CD4-positive, CD25-positive, alpha-beta regulatory T cell (primary cell): ENCODE measurements around the gene CLIP2. TPM values are rescaled to one million over a fixed set of nuclear protein-coding genes. Genes with fewer than 3 reads are reported as not detected.

Experiments
- ATAC-seq, 2 donors: fragments of 150-1000 bp; cut with Tn5 transposase; one replicate each; pipeline ENCODE4 v1.10.0; 2021; ENCODE audit warnings: low read depth in 2 of 2, moderate number of reproducible peaks in 2 of 2, moderate library complexity in 1 of 2
- DNase-seq, 3 donors: peaks; one replicate each; pipeline versions ENCODE4 v3.0.0 to v3.0.0-alpha.2; 2012 to 2022; ENCODE audit warnings: mixed read lengths in 1 of 3
- H3K27ac ChIP-seq: one replicate; pipeline ENCODE4 v1.7.0; 2013; ENCODE audit warnings: mild to moderate bottlenecking, low read length; ENCODE audit not compliant: insufficient read depth, poor library complexity, severe bottlenecking
- H3K27me3 ChIP-seq: one replicate; pipeline ENCODE4 v1.7.0; 2013; ENCODE audit warnings: low read length; ENCODE audit not compliant: control insufficient read depth, insufficient read depth
- H3K36me3 ChIP-seq: one replicate; pipeline ENCODE4 v1.7.0; 2013; ENCODE audit warnings: mild to moderate bottlenecking, low read length, moderate library complexity; ENCODE audit not compliant: control insufficient read depth, insufficient read depth
- H3K4me1 ChIP-seq: 2 replicates; pipeline ENCODE4 v1.7.0; 2013; ENCODE audit warnings: mild to moderate bottlenecking, low read length; ENCODE audit not compliant: insufficient read depth, control insufficient read depth, poor library complexity, severe bottlenecking
- H3K4me3 ChIP-seq: one replicate; pipeline ENCODE4 v1.7.0; 2013; ENCODE audit warnings: low read depth, mild to moderate bottlenecking, low read length, moderate library complexity
- H3K9me3 ChIP-seq, 2 experiments: 1 replicate in 1 of 2; 2 replicates in 1 of 2; pipeline ENCODE4 v1.7.0; 2013; ENCODE audit warnings: low read length in 2 of 2, mild to moderate bottlenecking in 1 of 2, moderate library complexity in 1 of 2; ENCODE audit not compliant: control insufficient read depth in 2 of 2
- H3K27ac Mint-ChIP-seq, 3 donors: one replicate each; pipeline ENCODE4 v1.8.0; 2020 to 2022; ENCODE audit warnings: mild to moderate bottlenecking in 3 of 3, mixed read lengths in 3 of 3, moderate library complexity in 2 of 3
- H3K27me3 Mint-ChIP-seq: one replicate; pipeline ENCODE4 v1.8.0; 2022; ENCODE audit warnings: mild to moderate bottlenecking, mixed read lengths
- H3K36me3 Mint-ChIP-seq: one replicate; pipeline ENCODE4 v1.8.0; 2020; ENCODE audit warnings: mixed read lengths
- H3K4me1 Mint-ChIP-seq, 4 donors: one replicate each; pipeline ENCODE4 v1.8.0; 2020 to 2022; ENCODE audit warnings: mixed read lengths in 4 of 4, mild to moderate bottlenecking in 1 of 4
- H3K4me3 Mint-ChIP-seq, 4 donors: one replicate each; pipeline ENCODE4 v1.8.0; 2020 to 2022; ENCODE audit warnings: mild to moderate bottlenecking in 4 of 4, mixed read lengths in 4 of 4, moderate library complexity in 3 of 4
- H3K9me3 Mint-ChIP-seq, 7 donors: one replicate each; pipeline ENCODE4 v1.8.0; 2020 to 2022; ENCODE audit warnings: mixed read lengths in 7 of 7, mild to moderate bottlenecking in 3 of 7, moderate library complexity in 2 of 7
- polyA plus RNA-seq, 4 donors: library from polyadenylated mRNA; unstranded; fragments of 300-500 nt; fragmentation: Illumina TruSeq; gene quantifications; one replicate each; pipeline ENCODE4 v1.2.3, GENCODE V29; 2021
- total RNA-seq: library from RNA; stranded (reverse); gene quantifications from one replicate; pipeline ENCODE4 v1.2.3, GENCODE V29; 2022

Gene CLIP2
- total and polyA plus RNA-seq, 5 donors from 2014 or later: 0.09 to 2.9 (median 0.29) TPM

DNA sequence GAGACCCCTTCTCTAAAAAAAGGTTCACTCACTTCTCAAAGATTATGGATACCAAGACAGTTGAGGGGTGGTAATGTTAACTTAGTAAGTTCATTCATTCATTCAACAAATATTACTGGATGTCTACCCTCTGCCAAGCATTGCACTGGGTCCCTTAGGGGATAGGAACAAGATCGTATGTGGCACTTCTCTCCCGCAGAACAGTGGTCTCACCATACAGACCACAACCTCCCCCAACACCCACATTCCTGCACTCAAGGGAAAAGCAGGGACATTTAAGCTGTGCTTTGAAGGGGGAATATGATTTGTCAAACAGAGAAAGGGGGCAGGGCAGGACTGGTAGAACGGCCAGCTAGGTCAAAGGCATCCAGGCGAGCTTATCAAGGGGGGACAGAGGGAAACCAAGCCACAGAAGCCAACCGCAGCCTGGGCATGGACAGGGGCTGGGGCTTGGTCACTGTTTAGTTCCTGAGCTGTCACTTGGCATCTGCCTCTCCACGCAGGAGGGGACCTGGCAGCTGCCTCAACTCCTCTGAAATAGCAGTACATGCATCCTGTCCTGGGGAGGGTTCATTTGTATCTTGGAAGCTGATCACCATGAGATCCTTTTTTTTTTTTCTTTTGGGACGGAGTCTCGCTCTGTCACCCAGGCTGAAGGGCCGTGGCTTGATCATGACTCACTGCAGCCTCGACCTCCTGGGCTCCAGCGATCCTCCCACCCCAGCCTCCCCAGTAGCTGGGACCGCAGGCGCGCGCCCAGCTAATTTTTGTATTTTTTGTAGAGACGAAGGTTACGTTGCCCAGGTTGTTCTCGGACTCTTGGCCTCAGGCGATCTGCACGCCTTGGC, 949 bp upstream of the CLIP2 start:
- no peak for ATAC-seq
- DNase-seq: no peak
- H3K36me3 ChIP-seq: no peaks in the 10 kb centered on the region
- no peaks in the 10 kb centered on the region for H3K27me3 ChIP-seq
- H3K4me1 ChIP-seq: peaks cover 19% of the 10 kb centered on the region
- H3K9me3 ChIP-seq: no peaks in the 10 kb centered on the region
- peaks cover 0 to 3% (median 0%) of the 10 kb centered on the region in 7 donors for H3K9me3 Mint-ChIP-seq
- peaks cover 0 to 29% (median 9%) of the 10 kb centered on the region in 4 donors for H3K4me1 Mint-ChIP-seq
- peak overlapping the region; percentile 43 to 79 (median 76) for H3K27ac Mint-ChIP-seq
- H3K4me3 ChIP-seq: peak overlapping the region; percentile 64
- H3K27me3 Mint-ChIP-seq: peaks cover 41% of the 10 kb centered on the region
- no peak overlapping the region for H3K27ac ChIP-seq
- no peaks in the 10 kb centered on the region for H3K36me3 Mint-ChIP-seq
- H3K4me3 Mint-ChIP-seq: peak overlapping the region; percentile 86 to 97 (median 92)

DNA sequence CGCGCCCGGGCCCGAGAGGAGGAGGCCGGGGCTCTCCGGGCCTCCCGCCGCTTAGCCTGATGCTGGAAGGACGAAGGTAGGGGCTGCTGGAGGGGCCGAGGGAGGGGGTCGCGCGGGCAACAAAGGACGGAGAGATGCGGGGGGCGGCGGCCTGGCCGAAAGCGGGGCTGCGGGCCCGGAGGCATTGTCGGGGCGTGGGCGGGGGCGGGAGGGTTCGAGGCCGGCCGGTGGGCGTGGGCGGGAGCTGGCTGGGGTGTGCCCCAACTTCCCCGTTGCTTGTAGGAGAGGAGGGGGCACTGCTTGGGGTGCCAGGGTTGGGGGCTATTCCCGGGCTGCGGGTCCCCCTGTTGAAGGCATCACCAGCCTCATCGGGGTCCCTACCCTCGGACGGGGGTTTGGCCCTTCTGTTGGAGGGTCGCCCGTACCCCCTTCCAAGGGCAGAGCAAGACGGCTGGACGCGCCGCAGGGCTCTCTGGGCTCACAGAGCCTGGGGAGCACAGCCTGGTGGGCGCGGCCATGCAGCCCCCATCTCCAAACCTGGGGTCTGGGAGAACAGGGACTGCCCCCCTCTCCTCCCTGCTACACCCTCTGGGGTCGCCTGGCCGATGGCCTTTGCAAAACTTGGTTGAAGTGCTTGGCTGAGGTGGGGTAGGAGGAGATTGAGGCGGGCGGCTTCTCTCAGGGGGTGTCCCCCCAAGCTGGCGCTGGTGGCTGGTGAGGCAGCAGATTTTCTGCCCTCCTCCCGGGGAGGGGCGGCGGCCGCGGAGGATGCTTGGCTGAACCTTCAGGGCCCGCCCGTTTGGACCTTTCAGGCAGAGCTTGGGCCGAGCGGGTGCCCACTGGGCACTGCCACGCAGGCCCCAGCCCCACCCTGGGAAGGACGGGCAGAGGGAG, 699 bp downstream of the CLIP2 start:
- Histone ChIP-seq H3K27ac (no peak overlapping the region), H3K27me3 (no peaks in the 10 kb centered on the region), H3K4me3 (no peak overlapping the region), H3K4me1 (peaks cover 19% of the 10 kb centered on the region), H3K36me3 (no peaks in the 10 kb centered on the region), H3K9me3 (no peaks in the 10 kb centered on the region)
- Mint-ChIP-seq H3K27me3 (peaks cover 30% of the 10 kb centered on the region), H3K4me3 (peak overlapping the region; percentile 44 to 76 (median 57)), H3K27ac (no peak overlapping the region), H3K4me1 (peaks cover 0 to 32% (median 9%) of the 10 kb centered on the region in 4 donors), H3K36me3 (no peaks in the 10 kb centered on the region), H3K9me3 (peaks cover 0 to 2% (median 0%) of the 10 kb centered on the region in 7 donors)
- peak; percentile 19 to 26 for ATAC-seq
- DNase-seq: peak in 1 of 3 donors; percentile 5

DNA sequence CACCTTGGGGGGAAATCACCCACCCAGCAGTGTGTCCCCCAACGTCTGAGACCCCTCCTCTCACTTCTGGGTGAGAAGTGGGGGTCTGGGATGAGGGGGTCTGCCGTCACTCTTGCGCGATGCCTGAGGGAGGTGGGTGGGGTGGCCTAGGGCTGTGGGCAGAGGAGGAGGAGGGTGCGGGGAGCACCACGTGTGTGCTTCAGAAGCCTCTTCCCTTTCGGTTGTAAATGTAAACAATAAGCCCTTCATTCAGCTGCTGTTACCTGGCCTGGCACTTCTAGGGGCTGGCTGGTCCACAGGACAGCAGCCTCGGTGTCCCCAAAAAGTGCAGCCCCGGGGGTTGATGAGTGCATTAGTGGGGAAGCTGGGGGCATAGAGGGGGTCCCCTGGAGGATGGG, 1.3 kb downstream of the CLIP2 start:
- H3K27ac Mint-ChIP-seq: peak overlapping the region in 1 of 3 donors; percentile 42
- no peaks in the 10 kb centered on the region for H3K36me3 ChIP-seq
- ATAC-seq (no peak), DNase-seq (no peak)
- H3K9me3 Mint-ChIP-seq: peaks cover 0 to 2% (median 0%) of the 10 kb centered on the region in 7 donors
- H3K4me3 ChIP-seq: no peak overlapping the region
- peak overlapping the region; percentile 64 to 92 (median 78) for H3K4me3 Mint-ChIP-seq
- peaks cover 19% of the 10 kb centered on the region for H3K4me1 ChIP-seq
- H3K36me3 Mint-ChIP-seq: no peaks in the 10 kb centered on the region
- peaks cover 0 to 32% (median 9%) of the 10 kb centered on the region in 4 donors for H3K4me1 Mint-ChIP-seq
- H3K27ac ChIP-seq: no peak overlapping the region
- peaks cover 30% of the 10 kb centered on the region for H3K27me3 Mint-ChIP-seq
- no peaks in the 10 kb centered on the region for H3K27me3 ChIP-seq
- H3K9me3 ChIP-seq: no peaks in the 10 kb centered on the region

DNA sequence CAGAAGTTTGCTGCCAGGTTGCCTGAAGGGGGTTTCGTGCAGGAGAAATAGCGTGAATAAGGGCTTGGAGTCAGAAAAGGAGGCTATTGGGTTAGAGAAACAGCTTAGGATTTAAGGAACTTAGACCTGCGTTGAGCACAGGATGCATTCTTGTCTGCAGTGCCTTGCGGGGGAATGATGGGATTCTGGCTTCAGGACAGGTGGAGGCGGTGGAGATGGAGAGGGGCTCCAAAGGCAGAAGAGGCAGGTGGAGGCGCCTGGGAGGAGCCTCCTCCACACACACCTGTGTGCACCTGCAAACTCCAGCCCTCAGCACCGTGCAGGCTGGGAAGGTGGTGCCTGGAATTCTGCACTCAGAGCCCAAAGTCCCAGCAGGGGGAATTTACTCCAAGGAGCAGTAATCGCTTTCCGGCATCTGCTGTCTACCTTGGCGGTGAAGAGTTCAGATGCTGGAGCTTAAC, 1.8 kb downstream of the CLIP2 start:
- Mint-ChIP-seq H3K27ac (no peak overlapping the region), H3K4me3 (peak overlapping the region; percentile 64 to 92 (median 78)), H3K27me3 (peaks cover 30% of the 10 kb centered on the region), H3K9me3 (peaks cover 0 to 2% (median 0%) of the 10 kb centered on the region in 7 donors), H3K36me3 (no peaks in the 10 kb centered on the region), H3K4me1 (peaks cover 0 to 32% (median 9%) of the 10 kb centered on the region in 4 donors)
- DNase-seq: no peak
- Histone ChIP-seq H3K27me3 (no peaks in the 10 kb centered on the region), H3K4me3 (no peak overlapping the region), H3K4me1 (peaks cover 19% of the 10 kb centered on the region), H3K27ac (no peak overlapping the region), H3K9me3 (no peaks in the 10 kb centered on the region), H3K36me3 (no peaks in the 10 kb centered on the region)
- ATAC-seq: no peak

DNA sequence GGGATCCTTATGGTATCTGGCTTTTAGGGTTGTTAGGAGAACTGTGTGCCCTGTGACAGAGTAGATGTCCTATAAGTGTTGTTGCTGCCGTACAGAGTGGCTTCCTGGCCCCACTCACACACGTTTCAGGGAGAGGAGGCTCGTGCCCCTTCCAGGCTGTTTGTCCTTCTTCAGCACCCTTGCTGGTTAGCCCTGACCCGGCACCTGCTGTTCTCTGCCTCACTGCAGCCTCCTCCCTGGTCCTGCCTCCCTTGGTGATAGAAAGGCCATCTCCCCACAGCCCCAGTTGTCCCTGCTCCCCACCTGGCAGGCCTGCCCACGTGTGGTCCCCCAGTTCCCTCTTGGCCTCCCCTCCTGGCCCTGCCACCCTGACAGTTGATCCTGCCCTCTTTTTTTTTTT, 2.3 kb downstream of the CLIP2 start:
- Mint-ChIP-seq H3K27ac (no peak overlapping the region), H3K4me3 (peak overlapping the region in 2 of 4 donors; percentile 64 to 77), H3K36me3 (no peaks in the 10 kb centered on the region), H3K4me1 (peaks cover 0 to 32% (median 9%) of the 10 kb centered on the region in 4 donors), H3K9me3 (peaks cover 0 to 2% (median 0%) of the 10 kb centered on the region in 7 donors), H3K27me3 (peaks cover 31% of the 10 kb centered on the region)
- no peak overlapping the region for H3K4me3 ChIP-seq
- no peak for DNase-seq
- no peaks in the 10 kb centered on the region for H3K9me3 ChIP-seq
- no peaks in the 10 kb centered on the region for H3K36me3 ChIP-seq
- H3K27me3 ChIP-seq: no peaks in the 10 kb centered on the region
- no peak for ATAC-seq
- peaks cover 19% of the 10 kb centered on the region for H3K4me1 ChIP-seq
- H3K27ac ChIP-seq: no peak overlapping the region

DNA sequence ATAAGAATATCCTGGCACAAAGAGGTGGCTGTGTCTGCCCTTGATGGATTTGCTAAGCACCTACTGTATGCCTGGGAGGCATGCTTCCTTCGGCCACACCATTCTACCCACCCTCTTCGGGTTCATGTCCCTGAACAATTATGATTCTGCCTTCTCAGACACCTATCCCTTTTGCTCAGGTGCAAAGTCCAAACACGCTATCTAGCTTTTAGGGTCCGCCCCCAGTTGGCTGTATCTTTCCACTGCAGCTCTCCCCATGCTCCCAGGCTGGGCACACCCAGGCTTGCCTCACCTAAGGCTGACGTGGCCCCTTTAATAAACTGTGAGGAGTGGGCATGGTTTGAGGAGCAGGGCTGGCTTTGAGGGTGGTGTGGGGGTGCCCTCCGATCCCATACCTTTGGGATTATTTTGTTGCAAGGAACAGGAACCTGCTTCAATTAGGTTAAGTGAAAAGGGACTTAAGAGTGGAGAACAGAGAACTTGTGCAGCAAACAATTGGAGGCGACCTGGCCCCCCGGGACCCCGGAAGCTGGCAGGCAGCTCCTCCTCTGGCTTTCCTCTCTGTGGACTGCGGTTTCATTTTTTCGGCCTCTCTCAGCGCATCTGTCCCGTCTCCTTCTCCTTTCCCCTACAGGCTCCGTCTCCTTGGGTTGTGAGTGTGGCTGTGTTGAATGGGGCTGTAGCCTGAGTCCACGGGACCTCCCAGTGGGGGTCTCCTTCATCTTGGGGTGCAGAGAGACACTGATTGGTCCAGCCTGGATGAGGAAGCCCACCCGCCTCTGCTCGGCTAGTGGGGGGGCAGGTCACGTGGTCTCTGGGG, 3.8 kb downstream of the CLIP2 start:
- Histone ChIP-seq H3K27me3 (no peaks in the 10 kb centered on the region), H3K9me3 (no peaks in the 10 kb centered on the region), H3K4me3 (no peak overlapping the region), H3K4me1 (peaks cover 19% of the 10 kb centered on the region), H3K27ac (no peak overlapping the region), H3K36me3 (no peaks in the 10 kb centered on the region)
- Mint-ChIP-seq H3K4me1 (peaks cover 0 to 31% (median 9%) of the 10 kb centered on the region in 4 donors), H3K4me3 (peak overlapping the region in 2 of 4 donors; percentile 42 to 62), H3K27me3 (peaks cover 26% of the 10 kb centered on the region), H3K9me3 (peaks cover 0 to 2% (median 0%) of the 10 kb centered on the region in 7 donors), H3K36me3 (no peaks in the 10 kb centered on the region), H3K27ac (peak overlapping the region in 1 of 3 donors; percentile 73)
- DNase-seq (no peak), ATAC-seq (no peak)

DNA sequence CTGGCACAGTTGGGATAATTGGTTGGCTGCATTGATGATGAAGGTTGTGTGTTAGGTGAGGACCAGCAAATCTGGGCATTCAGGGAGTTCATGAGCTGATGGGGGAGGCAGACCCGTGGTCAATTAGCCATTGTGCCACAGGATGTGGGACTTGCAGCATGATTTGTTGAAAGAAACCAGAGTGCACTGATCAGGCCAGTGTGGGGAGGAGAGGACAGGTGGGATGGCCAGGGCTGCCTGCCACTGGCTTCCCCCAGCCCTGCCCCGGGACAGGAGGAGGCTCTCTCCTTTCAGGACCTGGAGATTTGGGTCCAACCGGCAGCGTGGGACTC, 4.3 kb downstream of the CLIP2 start:
- peaks cover 16% of the 10 kb centered on the region for H3K4me1 ChIP-seq
- Mint-ChIP-seq H3K36me3 (no peaks in the 10 kb centered on the region), H3K27ac (peak overlapping the region in 1 of 3 donors; percentile 73), H3K4me3 (no peak overlapping the region), H3K4me1 (peaks cover 0 to 25% (median 7%) of the 10 kb centered on the region in 4 donors), H3K9me3 (no peaks in the 10 kb centered on the region), H3K27me3 (peaks cover 22% of the 10 kb centered on the region)
- no peak for ATAC-seq
- H3K36me3 ChIP-seq: no peaks in the 10 kb centered on the region
- no peak for DNase-seq
- H3K27me3 ChIP-seq: no peaks in the 10 kb centered on the region
- H3K27ac ChIP-seq: no peak overlapping the region
- no peak overlapping the region for H3K4me3 ChIP-seq
- H3K9me3 ChIP-seq: no peaks in the 10 kb centered on the region
